Activated CD4-positive, CD25-positive, alpha-beta regulatory T cell (primary cell): ENCODE measurements around the gene PCED1B.
"Not testable (repeated sequence)": the region's sequence is repeated elsewhere in the genome, so short reads cannot be mapped to it uniquely, and the experiment has no call there.

Experiments
- DNase-seq, 4 experiments: peaks; one replicate each; lab custom pipeline; 2025; lab: John Stamatoyannopoulos, UW

The PCED1B gene

DNA sequence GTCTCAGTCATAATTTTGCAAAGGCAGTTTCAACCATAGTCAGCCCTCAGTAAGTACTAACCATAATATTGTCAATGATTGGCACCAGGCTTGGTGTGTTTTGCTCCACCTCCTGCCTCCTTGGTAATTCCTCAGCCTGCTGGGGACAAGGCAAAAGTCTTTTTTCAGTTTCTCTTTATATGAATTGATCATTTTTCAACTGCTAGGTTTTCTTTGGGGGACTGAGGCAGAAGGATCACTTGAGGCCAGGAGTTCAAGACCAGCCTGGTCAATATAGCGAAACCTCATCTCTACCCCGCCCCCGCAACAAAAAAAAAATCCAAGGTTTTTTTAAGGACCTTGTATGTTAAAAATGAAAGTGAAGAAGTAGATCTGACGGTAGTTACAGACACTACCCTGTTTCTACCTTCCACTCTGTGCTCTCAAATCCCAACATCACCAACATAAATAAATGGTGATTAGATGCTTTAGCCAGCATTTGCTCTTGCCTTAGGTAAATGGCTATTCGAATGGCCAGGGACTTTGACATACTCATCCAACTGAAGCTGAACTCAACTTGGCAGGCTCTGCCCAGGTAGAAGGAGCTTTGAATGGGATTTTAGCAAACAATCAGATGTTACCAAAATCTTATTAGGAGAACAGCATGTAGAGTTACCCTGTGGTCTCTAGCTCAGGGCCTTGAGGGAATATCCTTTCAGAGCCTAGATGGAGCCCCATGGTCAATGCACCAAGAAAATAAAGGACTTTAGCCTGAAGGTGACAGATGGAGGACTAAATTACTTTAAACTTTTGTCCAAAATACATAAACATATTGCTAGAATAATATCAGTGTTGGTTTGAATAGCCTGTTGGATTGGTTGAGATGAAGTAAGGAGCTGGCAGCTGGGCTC is 127.3 kb downstream of the PCED1B start:
- DNase-seq, result no peak

DNA sequence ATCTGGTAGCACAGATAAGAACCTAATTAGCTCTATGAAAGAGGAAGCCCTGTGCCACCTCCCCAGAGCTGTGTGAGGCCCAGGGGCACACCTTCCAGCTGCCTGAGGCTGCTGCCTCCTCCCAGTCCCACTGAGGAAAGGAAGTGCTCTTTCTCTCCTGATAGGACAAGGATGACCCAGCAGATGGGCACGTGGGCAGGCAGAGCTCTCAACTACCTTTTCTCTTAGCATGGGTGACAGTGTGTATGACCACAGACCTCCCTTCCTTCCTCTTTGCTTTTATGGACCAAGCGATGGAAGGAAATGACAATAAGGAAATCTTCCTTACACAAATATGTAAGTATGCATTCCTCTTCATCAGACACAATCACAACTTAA is 127.9 kb downstream of the PCED1B start:
- peak in 1 of 4 experiments; percentile 15 for DNase-seq

DNA sequence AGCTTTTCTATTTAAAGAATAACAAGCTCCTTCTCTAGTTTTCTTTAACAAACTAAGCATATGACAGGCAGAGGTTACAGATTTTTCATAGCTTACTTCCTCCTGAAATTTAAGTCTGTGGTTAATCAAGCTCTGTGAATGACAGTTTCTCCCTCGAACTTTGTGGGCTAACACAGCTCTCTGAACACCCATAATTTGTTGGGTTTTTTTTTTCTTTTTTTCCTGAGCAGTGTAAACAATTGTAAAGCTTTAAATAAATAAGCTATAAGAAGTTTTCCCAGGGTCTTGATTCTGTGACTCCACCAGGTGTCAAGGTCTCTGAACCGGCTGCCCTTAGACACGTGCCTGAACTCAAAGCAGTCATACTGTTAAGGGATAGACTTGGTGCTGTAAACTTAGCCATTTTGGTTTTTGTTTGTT is 128.4 kb downstream of the PCED1B start:
- DNase-seq, result no peak

DNA sequence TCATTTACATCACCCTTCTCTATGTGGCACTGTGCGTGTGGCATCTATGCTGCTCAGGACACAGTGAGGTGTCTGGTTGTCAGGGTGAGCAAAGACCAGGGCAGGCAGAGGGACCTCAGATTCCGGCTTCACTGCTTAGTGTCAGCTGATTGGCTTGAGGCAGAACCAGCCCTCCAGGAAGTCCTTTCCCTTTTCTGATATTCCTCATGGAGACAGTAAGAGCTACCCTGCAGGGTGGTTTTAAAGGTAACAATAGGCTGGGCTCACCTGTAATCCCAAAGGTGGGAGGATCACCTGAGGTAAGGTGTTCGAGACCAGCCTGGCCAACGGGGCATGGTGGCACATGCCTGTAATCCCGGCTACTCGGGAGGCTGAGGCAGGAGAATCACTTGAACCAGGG is 129.6 kb downstream of the PCED1B start:
- no peak for DNase-seq

DNA sequence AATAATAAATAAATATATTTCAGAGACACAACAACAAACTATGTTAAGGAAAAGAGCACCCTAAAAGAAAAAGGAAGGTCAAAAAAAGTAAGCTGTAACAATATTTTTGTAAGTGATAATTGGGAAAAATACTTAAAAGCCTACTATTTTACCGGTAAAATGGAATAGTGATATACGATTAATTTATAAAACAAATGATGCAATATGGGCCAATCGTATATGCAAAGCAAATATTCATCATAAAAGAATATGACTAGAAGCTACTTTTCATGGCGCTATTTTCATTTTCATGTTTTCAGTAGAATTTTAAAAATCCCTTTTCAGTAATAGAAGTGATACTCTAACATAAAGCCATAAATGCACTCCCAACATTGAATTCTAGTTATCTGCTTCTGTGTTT is 131.4 kb downstream of the PCED1B start:
- DNase-seq, result no peak

DNA sequence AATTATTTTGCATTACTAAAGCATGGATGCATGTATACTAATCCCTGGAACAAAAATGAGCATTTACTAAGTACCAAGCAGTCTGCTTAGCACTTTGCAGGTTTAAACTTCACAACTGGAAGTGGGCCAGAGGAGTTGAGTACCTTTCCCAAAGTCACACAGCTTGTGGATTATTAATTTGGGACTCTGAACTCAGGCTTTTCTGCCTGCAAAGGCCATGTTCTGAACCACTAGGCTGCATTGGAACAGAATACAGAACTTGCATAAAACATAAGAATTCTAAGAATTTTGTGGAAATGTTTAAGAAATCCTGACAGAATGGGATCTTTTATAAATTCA is 133.2 kb downstream of the PCED1B start:
- DNase-seq, result no peak

DNA sequence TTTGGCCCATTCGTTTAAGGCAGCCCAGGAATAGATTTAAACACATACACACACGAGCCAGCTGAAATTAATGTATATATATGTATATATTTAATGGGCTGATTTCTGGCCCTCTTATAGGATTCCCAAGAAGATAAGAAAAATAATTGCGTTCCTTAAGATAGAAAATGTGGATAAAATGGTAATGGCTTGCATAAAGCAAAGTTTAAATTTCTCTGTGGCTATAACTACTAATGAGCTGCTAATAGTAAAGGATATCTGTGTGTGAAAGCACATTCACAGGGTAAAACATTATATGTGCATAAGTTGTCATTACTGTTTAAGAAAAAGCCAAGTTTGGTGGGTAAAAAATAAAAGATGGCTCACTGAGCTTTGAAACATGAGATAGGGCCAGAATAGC is 134.0 kb downstream of the PCED1B start:
- DNase-seq, result no peak

DNA sequence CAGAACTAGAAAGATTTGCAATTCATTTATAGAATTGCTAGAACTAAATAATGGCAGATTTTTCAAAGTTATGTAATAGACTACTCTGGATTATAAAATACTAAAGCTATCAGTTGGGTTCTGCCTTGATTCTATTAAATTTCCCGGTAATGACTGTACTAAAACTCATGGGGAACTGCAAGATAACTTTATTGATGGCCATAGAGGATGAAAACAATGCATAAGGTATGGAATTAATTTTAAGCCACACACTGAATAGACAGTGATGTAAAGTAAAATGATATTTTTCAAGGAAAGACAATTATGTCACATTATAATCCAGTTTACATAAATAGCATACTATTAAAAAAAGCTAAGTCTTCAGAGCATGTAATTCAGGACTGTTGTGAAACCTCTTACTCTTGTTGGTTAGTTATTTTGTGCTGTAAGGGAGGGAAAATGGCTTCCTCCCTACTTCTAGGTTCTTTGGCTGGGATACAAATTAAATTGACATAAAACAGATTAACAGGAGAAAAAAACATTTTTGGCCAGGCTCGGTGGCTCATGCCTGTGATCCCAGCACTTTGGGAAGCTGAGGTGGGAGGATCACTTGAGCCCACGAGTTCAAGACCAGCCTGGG is 134.7 kb downstream of the PCED1B start:
- no peak for DNase-seq

DNA sequence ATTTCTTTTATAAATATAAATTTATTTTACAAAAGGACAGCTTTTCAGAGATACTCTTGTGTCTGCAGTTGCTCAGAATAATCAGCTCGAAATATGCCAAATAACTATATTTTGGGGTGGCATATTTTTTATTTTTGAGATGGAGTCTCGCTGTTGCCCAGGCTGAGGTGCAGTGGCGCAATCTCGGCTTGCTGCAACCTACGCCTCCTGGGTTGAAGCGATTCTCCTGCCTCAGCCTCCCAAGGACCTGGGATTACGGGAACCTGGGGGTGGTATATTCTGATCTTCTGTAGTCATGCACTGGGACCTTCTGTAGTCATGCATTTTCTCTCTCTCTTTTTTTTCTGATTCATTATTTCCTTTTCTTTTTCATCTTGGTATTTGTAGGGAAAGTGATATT is 135.3 kb downstream of the PCED1B start:
- DNase-seq, result no peak

DNA sequence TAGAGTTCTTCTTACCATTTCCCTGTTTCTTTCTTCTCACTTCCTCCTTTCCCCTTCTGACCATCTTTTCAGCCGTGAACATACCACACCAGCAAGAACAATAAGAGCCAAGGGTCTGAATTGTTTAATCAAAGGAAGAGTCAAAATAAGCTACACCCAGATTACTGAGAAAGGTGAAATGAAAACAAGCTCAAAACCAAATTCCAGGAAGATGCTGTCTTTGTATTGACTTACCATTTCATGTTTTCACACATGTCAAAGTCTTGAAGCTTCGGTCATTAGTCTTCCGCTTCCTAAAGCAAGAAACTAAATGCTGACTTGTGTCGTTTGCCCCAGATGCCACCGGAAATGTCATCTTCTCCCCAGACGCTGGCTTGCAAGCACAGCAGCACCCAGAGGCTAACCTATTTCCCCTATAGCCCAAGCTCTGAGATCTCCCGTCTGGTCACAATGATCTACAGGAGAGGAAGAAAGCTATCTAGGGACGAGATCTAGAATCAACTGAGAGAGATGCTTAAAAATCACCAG is 136.8 kb downstream of the PCED1B start:
- DNase-seq, result peak in 3 of 4 experiments; percentile 19 to 53 (median 43)

DNA sequence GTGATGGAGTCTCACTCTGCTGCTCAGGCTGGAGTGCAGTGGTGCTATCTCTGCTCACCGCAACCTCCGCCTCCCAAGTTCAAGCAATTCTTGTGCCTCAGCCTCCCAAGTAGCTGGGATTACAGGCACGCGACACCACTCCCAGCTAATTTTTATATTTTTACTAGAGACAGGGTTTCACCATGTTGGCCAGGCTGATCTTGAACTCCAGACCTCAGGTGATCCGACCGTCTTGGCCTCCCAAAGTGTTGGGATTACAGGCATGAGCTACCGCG is 138.1 kb downstream of the PCED1B start:
- DNase-seq, result not testable (repeated sequence)

DNA sequence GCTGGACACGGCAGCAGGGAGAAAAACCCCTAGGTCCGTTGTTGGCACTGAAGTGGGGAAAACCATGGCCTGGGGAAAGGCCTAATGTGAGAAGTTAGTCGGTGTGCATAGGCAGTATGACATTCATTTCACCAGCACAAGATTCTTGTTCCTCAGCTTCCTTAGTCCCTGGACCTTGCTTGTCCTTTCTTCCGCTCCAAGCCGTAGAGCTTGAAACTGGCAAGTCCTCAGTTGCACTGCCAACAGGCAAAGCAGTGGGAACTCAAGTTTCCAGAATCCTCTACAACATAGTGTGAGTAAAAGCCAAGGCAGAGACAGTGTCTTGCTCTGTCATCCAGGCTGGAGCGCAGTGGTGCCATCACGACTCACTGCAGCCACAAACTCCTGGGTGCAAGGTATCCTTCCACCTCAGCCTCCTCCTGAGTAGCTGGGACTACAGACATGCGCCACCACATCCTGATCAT is 138.8 kb downstream of the PCED1B start:
- peak in 1 of 4 experiments; percentile 11 for DNase-seq

DNA sequence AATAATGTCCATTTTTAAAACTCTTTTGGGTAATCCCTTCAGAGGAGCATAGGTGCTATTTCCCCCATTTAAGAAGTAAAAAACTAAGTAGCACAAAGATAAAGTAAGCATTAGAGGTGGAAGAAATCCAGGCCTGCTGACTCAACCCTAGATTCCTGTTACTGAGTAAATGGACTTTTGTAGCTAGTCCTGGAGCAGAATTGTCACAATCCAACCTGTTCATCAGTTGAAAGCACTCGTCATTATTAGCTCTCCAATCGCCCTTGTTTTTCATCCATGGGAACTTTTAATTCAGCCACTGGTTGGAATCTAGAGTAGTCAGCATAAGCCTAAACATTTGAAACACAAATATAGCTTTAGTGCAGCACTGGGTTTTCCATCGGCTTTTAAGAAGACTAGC is 139.8 kb downstream of the PCED1B start:
- no peak for DNase-seq

DNA sequence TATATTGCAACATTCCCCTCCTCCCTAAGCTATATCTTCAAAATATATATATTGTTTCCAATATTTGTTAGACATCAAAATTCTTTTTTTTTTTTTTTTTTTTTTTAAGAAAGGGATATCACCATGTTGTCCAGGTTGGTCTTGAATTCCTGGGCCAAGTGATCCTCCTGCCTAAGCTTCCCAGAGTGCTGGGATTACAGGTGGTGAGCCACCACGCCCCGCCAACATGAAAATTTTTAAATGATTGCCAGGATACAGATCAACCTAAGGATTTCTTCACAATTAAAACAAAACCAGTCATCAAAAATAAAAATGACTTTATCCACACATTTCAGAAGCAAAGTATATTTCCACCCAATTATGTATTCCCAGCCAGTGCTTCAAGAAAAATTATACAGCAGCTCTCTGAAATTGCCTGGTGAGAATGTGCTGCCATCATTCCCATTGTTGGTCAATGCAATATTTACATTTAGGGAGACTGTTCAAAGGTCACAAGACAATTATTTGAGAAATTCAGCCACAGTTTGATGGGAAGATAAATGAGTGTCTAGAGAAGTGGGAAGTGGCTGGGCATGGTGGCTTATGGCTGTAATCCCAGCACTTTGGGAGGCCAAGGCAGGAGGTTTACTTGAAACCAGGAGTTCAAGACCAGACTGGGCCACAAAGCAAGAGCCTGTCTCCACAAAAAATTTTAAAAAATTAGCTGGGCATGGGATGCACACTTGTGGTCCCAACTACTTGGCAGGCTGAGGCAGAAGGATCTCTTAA is 142.0 kb downstream of the PCED1B start:
- no peak for DNase-seq

DNA sequence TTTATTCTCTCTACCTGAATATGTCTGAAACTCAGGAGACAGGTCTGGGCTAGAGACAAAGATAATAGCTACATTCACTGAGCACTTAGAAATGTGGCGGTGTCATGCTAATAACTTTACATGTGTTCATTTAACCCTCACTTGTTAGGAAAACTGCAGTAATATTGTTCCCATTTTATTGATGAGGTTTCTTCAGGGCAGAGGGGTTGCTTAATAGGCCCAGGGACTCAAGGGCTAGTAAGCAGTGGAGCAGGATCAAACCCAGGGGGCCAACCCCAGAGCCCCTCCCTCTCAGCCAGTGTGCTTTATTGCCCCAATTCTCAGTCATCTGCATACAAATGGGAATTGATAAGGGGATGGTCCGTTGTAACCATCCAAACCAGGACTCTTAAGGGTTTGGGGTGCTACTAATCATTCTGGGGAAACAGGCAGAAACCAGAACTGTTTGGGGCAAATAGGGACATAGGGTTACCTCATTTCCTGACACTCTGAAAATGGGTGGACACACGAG is 143.2 kb downstream of the PCED1B start:
- no peak for DNase-seq

DNA sequence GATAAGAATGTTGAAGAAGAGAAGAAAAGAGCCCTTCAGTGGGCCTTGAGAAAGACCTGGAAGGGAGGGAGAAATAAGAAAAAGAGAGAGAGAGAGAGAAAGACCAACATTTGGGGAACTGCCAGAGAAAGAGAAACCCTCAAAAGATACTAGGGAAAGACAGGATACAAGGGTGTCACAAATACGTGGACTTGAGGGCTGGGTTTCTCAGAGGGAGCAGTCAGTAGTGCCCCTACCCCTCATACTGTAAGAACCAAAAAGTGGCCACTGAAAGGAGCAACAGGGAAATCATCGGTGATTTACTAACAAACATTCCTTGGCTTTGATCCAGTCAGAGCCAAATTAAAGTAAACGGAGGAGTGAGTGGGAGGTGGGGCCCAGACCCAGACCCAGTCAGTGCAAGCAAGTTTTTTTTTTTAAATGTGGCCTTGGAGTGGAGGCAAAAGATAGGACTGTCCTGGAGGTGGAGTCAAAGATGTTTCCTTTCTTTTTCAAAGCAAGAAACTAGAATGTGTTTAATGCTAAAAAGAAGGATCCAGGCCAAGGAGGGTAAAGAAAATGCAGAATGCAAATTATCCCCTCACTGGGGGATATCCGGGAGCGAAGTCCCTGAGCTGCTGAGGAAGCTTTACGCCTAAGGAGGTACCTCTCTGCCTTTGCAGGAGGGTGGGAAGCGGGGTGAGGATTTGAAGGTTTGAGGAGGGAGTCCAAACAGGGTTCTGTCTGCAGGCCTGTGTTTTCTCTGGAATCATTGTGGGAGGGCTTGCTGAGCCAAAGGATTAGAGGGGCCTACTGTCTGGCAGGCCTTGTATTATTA is 143.8 kb downstream of the PCED1B start:
- DNase-seq, result no peak

DNA sequence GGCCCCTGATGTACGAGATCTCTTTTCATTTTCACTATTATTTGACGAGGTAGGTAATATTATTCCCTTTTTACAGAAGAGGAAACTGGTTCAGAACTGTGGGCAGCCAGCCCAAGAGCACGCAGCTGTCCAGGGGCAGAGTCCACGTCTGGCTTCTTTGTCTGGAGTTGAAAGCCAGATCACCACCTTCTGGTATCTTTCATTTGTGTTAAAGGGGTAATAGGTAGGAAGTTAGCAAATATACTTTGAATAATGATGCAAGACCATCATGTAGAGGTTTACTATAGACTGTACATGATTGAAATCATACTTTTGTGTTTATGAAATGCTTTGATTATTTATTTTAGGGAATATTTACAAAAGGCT is 144.4 kb downstream of the PCED1B start:
- no peak for DNase-seq

DNA sequence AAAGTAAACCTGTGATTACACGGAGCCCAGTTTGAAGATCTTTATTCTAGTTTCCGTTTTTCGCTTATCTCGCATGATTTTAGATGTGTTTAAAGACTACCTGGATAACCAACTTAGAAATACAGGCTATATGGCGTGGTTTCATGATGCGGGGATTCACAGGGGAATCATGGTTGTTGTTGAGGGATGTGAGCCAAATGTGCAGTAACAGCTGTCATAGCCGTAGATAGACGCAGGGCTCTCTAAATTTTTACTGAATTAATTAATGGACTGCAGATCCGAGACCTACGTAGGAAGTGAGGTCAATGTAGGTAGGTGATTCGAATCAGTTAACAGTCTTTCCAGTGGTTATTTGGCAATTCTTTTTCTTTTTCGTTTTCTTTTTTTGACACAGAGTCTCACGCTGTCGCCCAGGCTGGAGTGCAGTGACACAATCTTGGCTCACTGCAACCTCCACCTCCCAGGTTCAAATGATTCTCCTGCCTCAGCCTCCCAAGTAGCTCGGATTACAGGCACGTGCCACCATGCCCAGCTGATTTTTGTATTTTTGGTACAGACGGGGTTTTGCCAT is 145.2 kb downstream of the PCED1B start:
- no peak for DNase-seq

DNA sequence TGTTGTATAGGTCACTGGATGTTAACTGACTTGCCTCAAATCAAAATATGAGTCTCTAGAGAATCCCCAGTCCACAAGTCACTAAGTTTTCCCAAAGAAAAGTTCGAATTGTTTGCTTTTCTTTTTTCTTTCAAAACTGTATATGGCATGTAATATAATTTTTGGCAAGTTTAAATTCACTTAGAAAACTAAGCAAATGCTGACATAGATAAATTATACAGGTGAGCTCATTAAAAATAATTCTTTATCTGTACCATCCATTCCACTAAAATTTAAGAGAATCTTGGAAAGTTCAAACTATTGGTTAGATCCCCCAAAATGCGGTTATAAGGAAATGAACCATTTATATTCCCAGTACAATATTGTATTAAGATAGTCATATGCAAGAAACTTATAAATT is 145.9 kb downstream of the PCED1B start:
- DNase-seq, result no peak

DNA sequence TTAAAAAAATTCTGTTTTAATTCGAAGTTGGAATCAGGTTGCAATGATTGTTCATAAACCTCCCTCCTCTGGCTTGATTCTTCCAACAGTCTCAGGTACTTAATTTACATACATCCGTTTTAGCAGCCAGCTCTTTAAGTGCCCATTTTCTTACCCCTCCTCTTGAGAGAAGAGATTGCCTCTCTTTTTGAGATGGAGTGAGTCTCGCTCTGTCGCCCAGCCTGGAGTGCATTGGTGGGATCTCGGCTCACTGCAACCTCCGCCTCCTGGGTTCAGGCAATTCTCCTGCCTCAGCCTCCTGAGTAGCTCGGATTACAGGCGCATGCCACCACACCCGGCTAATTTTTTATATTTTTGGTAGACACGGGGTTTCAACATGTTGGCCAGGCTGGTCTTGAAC is 146.8 kb downstream of the PCED1B start:
- DNase-seq, result no peak

DNA sequence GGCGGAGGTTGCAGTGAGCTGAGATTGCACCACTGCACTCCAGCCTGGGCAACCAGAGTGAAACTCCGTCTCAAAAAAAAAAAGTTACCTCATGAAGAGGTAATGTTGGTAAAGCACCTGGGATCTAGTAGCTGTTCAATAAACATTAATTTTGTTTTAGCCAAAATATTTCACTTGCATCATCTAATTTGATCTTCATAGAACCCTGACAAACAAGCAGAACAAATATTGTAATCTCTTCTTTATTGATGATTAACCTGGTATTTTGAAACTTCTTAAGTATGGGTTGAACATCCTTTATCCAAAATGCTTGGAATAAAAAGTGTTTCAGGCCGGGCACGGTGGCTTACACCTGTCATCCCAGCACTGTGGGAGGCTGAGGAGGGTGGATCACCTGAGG is 149.4 kb downstream of the PCED1B start:
- DNase-seq, result no peak

DNA sequence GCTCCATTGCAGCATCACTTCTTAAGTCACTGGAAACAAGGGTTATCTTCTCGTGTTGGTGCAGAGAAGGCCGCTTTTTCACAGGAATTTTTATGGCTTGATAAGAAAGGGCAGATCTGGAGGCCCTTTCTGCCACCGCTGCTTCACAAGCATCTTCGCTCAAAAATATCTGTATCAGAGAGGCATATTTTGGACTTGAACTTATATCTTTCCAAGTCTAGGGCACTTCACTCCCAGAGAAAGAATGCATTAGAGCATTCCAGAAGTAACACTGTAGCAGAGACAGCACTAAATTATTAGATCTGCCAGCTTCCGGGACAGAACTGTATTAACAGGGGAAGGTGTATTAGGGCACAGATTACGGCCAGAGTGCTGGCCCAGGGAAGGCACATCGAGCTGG is 152.0 kb downstream of the PCED1B start:
- no peak for DNase-seq
